ENCODE measurements around the gene DNAH3.
"Not testable (repeated sequence)": the region's sequence is repeated elsewhere in the genome, so short reads cannot be mapped to it uniquely, and the experiment has no call there.

The DNAH3 gene

GRCh38 chr16:20938426-20938825 lies 212.2 kb downstream of the DNAH3 start:
- DNase-seq, result no peak

- DNase-seq, result no peak
Measured at GRCh38 chr16:20937736-20938135, 212.9 kb downstream of the DNAH3 start.

- DNase-seq, result no peak
Measured at GRCh38 chr16:20933589-20933988, 217.1 kb downstream of the DNAH3 start.

- DNase-seq, result no peak
Measured at GRCh38 chr16:20931066-20931600, 219.5 kb downstream of the DNAH3 start.

GRCh38 chr16:20930365-20930690 lies 220.3 kb downstream of the DNAH3 start:
- no peak for DNase-seq

- DNase-seq, result not testable (repeated sequence)
Measured at GRCh38 chr16:20929676-20930364, 220.8 kb downstream of the DNAH3 start.

GRCh38 chr16:20928774-20929411 lies 221.8 kb downstream of the DNAH3 start:
- no peak for DNase-seq

- no peak for DNase-seq
Measured at GRCh38 chr16:20925751-20926150, 224.9 kb downstream of the DNAH3 start.

- no peak for DNase-seq
Measured at GRCh38 chr16:20923876-20924275, 226.8 kb downstream of the DNAH3 start.

GRCh38 chr16:20920799-20921198 lies 229.8 kb downstream of the DNAH3 start:
- DNase-seq, result no peak

- no peak for DNase-seq
Measured at GRCh38 chr16:20920091-20920490, 230.6 kb downstream of the DNAH3 start.

- DNase-seq, result no peak
Measured at GRCh38 chr16:20918486-20919239, 232.0 kb downstream of the DNAH3 start.

- no peak for DNase-seq
Measured at GRCh38 chr16:20916942-20917341, 233.7 kb downstream of the DNAH3 start.

GRCh38 chr16:20916289-20916688 lies 234.4 kb downstream of the DNAH3 start:
- DNase-seq, result no peak

GRCh38 chr16:20911361-20911760 lies 239.3 kb downstream of the DNAH3 start:
- peak; percentile 28 for DNase-seq

GRCh38 chr16:20910781-20911321 lies 239.8 kb downstream of the DNAH3 start:
- peak; percentile 71 for DNase-seq

GRCh38 chr16:20906341-20907255 lies 244.0 kb downstream of the DNAH3 start:
- peak; percentile 87 for DNase-seq

GRCh38 chr16:20905576-20905975 lies 245.1 kb downstream of the DNAH3 start:
- DNase-seq, result no peak

GRCh38 chr16:20904507-20905081 lies 246.1 kb downstream of the DNAH3 start:
- DNase-seq, result peak; percentile 92

GRCh38 chr16:20903899-20904506 lies 246.6 kb downstream of the DNAH3 start:
- no peak for DNase-seq

GRCh38 chr16:20903116-20903898 lies 247.3 kb downstream of the DNAH3 start:
- DNase-seq, result no peak

All from NCI-H226 (cell line).